HEK293 (cell line): ENCODE data around the gene TMEM143.
"Not testable (repeated sequence)": the region's sequence is repeated elsewhere in the genome, so short reads cannot be mapped to it uniquely, and the experiment has no call there.

Experiments used
- CTCF ChIA-PET: fragments of 350-600 bp; formaldehyde crosslinking; extraction: SDS; loops from one replicate; lab custom pipeline; 2021; ENCODE audit warnings: antibody characterized with exemption; lab: Yijun Ruan, JAX
- POLR2A ChIA-PET: fragments of 300-600 bp; formaldehyde crosslinking; extraction: SDS; loops from one replicate; lab custom pipeline; 2020; ENCODE audit warnings: antibody characterized with exemption, inconsistent platforms; lab: Yijun Ruan, JAX
- H3K27ac ChIP-seq: fragments of 200-500 bp; sonication (Bioruptor generic); 2 replicates; pipeline ENCODE4 v1.5.1; 2014; ENCODE audit warnings: low read depth, low read length, control low read depth, inconsistent platforms; ENCODE audit errors: extremely low read depth
- H3K36me3 ChIP-seq, 2 experiments: fragments of 200-500 bp in 1 of 2; sonication (Bioruptor generic) in 1 of 2; 1 replicate in 1 of 2; 2 replicates in 1 of 2; pipeline ENCODE4 v1.5.1; 2014 to 2017; ENCODE audit warnings: inconsistent platforms in 2 of 2, low read length in 2 of 2; ENCODE audit not compliant: control insufficient read depth in 2 of 2, insufficient read depth in 1 of 2
- H3K4me1 ChIP-seq: fragments of 200-500 bp; sonication (Bioruptor generic); 2 replicates; pipeline ENCODE4 v1.5.1; 2014; ENCODE audit warnings: mild to moderate bottlenecking, low read length, inconsistent platforms; ENCODE audit not compliant: control insufficient read depth, insufficient read depth
- H3K4me3 ChIP-seq: 2 replicates; pipeline ENCODE4 v1.5.1; 2011; ENCODE audit warnings: low read depth, mild to moderate bottlenecking, control low read depth, low read length, moderate library complexity
- H3K9me3 ChIP-seq: fragments of 200-500 bp; sonication (Bioruptor generic); 2 replicates; pipeline ENCODE4 v1.5.1; 2014; ENCODE audit warnings: low read depth, low read length, inconsistent platforms; ENCODE audit not compliant: control insufficient read depth, insufficient read depth
- CTCF ChIP-seq: fragments of 450-650 bp; formaldehyde crosslinking; IDR thresholded peaks from 2 replicates; pipeline ENCODE4 v1.5.1; 2016; ENCODE audit warnings: missing biosample characterization, missing genetic modification characterization
- IKZF3 ChIP-seq: fragments of 450-650 bp; IDR thresholded peaks from 2 replicates; pipeline ENCODE4 v1.5.0; 2018; ENCODE audit warnings: missing biosample characterization, mild to moderate bottlenecking, missing genetic modification characterization, moderate library complexity
- PBX3 ChIP-seq: sonication (generic); formaldehyde crosslinking; IDR thresholded peaks from 2 replicates; pipeline ENCODE4 v1.8.1; 2022; ENCODE audit warnings: mild to moderate bottlenecking, moderate library complexity, missing genetic modification reagents
- SCRT2 ChIP-seq: fragments of 450-650 bp; formaldehyde crosslinking; IDR thresholded peaks from 2 replicates; pipeline ENCODE4 v1.5.1; 2016; ENCODE audit warnings: missing biosample characterization, missing genetic modification characterization
- SP2 ChIP-seq: fragments of 450-650 bp; formaldehyde crosslinking; IDR thresholded peaks from 2 replicates; pipeline ENCODE4 v1.5.1; 2016; ENCODE audit warnings: missing biosample characterization, missing genetic modification characterization
- SP3 ChIP-seq: fragments of 450-650 bp; formaldehyde crosslinking; IDR thresholded peaks from 2 replicates; pipeline ENCODE4 v1.5.1; 2016; ENCODE audit warnings: missing biosample characterization, missing genetic modification characterization
- SP7 ChIP-seq: fragments of 450-650 bp; formaldehyde crosslinking; IDR thresholded peaks from 2 replicates; pipeline ENCODE4 v1.5.1; 2016; ENCODE audit warnings: missing biosample characterization, missing genetic modification characterization
- ZBTB20 ChIP-seq: fragments of 450-650 bp; formaldehyde crosslinking; IDR thresholded peaks from 2 replicates; pipeline ENCODE4 v1.5.1; 2016; ENCODE audit warnings: missing biosample characterization, missing genetic modification characterization
- ZEB2 ChIP-seq: fragments of 450-650 bp; formaldehyde crosslinking; IDR thresholded peaks from 2 replicates; pipeline ENCODE4 v1.5.1; 2016; ENCODE audit warnings: missing biosample characterization, missing genetic modification characterization
- ZNF398 ChIP-seq: fragments of 450-650 bp; formaldehyde crosslinking; IDR thresholded peaks from 2 replicates; pipeline ENCODE4 v1.5.1; 2017; ENCODE audit warnings: missing biosample characterization, missing genetic modification characterization
- ZNF521 ChIP-seq: fragments of 450-650 bp; formaldehyde crosslinking; IDR thresholded peaks from 2 replicates; pipeline ENCODE4 v1.5.1; 2017; ENCODE audit warnings: missing biosample characterization, mild to moderate bottlenecking, missing genetic modification characterization
- ZNF623 ChIP-seq: fragments of 450-650 bp; formaldehyde crosslinking; IDR thresholded peaks from 2 replicates; pipeline ENCODE4 v1.5.1; 2016; ENCODE audit warnings: missing biosample characterization, missing genetic modification characterization
- ZNF654 ChIP-seq: fragments of 450-650 bp; formaldehyde crosslinking; IDR thresholded peaks from 2 replicates; pipeline ENCODE4 v1.5.1; 2016; ENCODE audit warnings: low read depth, missing biosample characterization, missing genetic modification characterization
- ZNF692 ChIP-seq: fragments of 450-650 bp; formaldehyde crosslinking; IDR thresholded peaks from 2 replicates; pipeline ENCODE4 v1.5.1; 2016; ENCODE audit warnings: missing biosample characterization, missing genetic modification characterization
- ZNF768 ChIP-seq: fragments of 450-650 bp; formaldehyde crosslinking; IDR thresholded peaks from 2 replicates; pipeline ENCODE4 v1.5.1; 2018; ENCODE audit warnings: missing biosample characterization, mild to moderate bottlenecking, missing genetic modification characterization
- ZNF777 ChIP-seq: fragments of 450-650 bp; formaldehyde crosslinking; IDR thresholded peaks from 2 replicates; pipeline ENCODE4 v1.5.1; 2017; ENCODE audit warnings: missing biosample characterization, missing genetic modification characterization, borderline replicate concordance
- TF ChIP-seq, protein P1 (sequence below): fragments of 450-650 bp; formaldehyde crosslinking; IDR thresholded peaks from 2 replicates; pipeline ENCODE4 v1.5.1; 2016; ENCODE audit warnings: missing biosample characterization, missing genetic modification characterization
- TF ChIP-seq, protein P2 (sequence below): fragments of 450-650 bp; formaldehyde crosslinking; IDR thresholded peaks from 2 replicates; pipeline ENCODE4 v1.5.1; 2016; ENCODE audit warnings: missing biosample characterization, missing genetic modification characterization
- TF ChIP-seq, protein P3 (sequence below): fragments of 450-650 bp; formaldehyde crosslinking; optimal IDR thresholded peaks from 2 replicates; pipeline ENCODE3; 2016; ENCODE audit warnings: missing biosample characterization, mild to moderate bottlenecking, missing genetic modification characterization

Gene TMEM143

GRCh38 chr19:48291489-48291815 is 72.3 kb downstream of the TMEM143 start:
- not testable (repeated sequence) for H3K4me1 ChIP-seq, H3K36me3 ChIP-seq, H3K9me3 ChIP-seq, H3K4me3 ChIP-seq, H3K27ac ChIP-seq
- ChIA-PET CTCF (interaction anchor here (0.6 to 7.0 kb wide), 18 partner anchors 12 to 1506 kb away, joined by 3 to 82 read pairs (median 5); partner anchors contain the start of genes CARD8 and ZNF114), POLR2A (interaction anchor here (1.2 kb wide), 1 partner anchor 19 kb away, joined by 6 read pairs; no protein-coding TSS in a partner anchor)
- TF ChIP-seq ZNF623 (0 out of 2 replicates have a peak, but pooled peaks have one; percentile 0), ZEB2 (tag by site-specific recombination) (peak; percentile 6; the same call in 1 of the 2 replicates)

- Histone ChIP-seq H3K36me3 (no peaks in the 10 kb centered on the region), H3K9me3 (no peaks in the 10 kb centered on the region), H3K4me1 (no peaks in the 10 kb centered on the region), H3K27ac (no peak overlapping the region), H3K4me3 (peak overlapping the region; percentile 38)
- ChIA-PET POLR2A (interaction anchor here (0.6 to 1.2 kb wide), 2 partner anchors 19 to 22 kb away, joined by 4 to 6 read pairs; no protein-coding TSS in a partner anchor), CTCF (interaction anchor here (0.6 to 7.0 kb wide), 15 partner anchors 11 to 325 kb away, joined by 3 to 82 read pairs (median 4); partner anchors contain the start of genes CARD8 and ZNF114)
- TF ChIP-seq SP2 (no peak), SP3 (no peak), ZNF398 (tag by site-specific recombination) (peak; percentile 33; the same call in 1 of the 2 replicates), ZNF521 (tag by site-specific recombination) (no peak), ZNF654 (tag by site-specific recombination) (peak; percentile 74), PBX3 (0 out of 2 replicates have a peak, but pooled peaks have one; percentile 9), CTCF (tag by site-specific recombination) (peak; percentile 89), ZNF692 (tag by site-specific recombination) (peak; percentile 31; the same call in 1 of the 2 replicates), ZNF768 (tag by site-specific recombination) (peak; percentile 94), ZNF777 (tag by site-specific recombination) (peak; percentile 80), SCRT2 (0 out of 2 replicates have a peak, but pooled peaks have one; percentile 10), ZBTB20 (tag by site-specific recombination) (0 out of 2 replicates have a peak, but pooled peaks have one; percentile 22), IKZF3 (peak; percentile 95), SP7 (tag by site-specific recombination) (0 out of 2 replicates have a peak, but pooled peaks have one; percentile 46)
- TF ChIP-seq, protein P1, sequence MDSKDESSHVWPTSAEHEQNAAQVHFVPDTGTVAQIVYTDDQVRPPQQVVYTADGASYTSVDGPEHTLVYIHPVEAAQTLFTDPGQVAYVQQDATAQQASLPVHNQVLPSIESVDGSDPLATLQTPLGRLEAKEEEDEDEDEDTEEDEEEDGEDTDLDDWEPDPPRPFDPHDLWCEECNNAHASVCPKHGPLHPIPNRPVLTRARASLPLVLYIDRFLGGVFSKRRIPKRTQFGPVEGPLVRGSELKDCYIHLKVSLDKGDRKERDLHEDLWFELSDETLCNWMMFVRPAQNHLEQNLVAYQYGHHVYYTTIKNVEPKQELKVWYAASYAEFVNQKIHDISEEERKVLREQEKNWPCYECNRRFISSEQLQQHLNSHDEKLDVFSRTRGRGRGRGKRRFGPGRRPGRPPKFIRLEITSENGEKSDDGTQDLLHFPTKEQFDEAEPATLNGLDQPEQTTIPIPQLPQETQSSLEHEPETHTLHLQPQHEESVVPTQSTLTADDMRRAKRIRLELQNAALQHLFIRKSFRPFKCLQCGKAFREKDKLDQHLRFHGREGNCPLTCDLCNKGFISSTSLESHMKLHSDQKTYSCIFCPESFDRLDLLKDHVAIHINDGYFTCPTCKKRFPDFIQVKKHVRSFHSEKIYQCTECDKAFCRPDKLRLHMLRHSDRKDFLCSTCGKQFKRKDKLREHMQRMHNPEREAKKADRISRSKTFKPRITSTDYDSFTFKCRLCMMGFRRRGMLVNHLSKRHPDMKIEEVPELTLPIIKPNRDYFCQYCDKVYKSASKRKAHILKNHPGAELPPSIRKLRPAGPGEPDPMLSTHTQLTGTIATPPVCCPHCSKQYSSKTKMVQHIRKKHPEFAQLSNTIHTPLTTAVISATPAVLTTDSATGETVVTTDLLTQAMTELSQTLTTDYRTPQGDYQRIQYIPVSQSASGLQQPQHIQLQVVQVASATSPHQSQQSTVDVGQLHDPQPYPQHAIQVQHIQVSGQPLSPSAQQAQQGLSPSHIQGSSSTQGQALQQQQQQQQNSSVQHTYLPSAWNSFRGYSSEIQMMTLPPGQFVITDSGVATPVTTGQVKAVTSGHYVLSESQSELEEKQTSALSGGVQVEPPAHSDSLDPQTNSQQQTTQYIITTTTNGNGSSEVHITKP (tag by site-specific recombination): peak; percentile 35; the same call in 1 of the 2 replicates
- TF ChIP-seq, protein P2, sequence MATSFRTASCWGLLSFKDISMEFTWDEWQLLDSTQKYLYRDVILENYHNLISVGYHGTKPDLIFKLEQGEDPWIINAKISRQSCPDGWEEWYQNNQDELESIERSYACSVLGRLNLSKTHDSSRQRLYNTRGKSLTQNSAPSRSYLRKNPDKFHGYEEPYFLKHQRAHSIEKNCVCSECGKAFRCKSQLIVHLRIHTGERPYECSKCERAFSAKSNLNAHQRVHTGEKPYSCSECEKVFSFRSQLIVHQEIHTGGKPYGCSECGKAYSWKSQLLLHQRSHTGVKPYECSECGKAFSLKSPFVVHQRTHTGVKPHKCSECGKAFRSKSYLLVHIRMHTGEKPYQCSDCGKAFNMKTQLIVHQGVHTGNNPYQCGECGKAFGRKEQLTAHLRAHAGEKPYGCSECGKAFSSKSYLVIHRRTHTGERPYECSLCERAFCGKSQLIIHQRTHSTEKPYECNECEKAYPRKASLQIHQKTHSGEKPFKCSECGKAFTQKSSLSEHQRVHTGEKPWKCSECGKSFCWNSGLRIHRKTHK (tag by site-specific recombination): no peak
- TF ChIP-seq, protein P3, sequence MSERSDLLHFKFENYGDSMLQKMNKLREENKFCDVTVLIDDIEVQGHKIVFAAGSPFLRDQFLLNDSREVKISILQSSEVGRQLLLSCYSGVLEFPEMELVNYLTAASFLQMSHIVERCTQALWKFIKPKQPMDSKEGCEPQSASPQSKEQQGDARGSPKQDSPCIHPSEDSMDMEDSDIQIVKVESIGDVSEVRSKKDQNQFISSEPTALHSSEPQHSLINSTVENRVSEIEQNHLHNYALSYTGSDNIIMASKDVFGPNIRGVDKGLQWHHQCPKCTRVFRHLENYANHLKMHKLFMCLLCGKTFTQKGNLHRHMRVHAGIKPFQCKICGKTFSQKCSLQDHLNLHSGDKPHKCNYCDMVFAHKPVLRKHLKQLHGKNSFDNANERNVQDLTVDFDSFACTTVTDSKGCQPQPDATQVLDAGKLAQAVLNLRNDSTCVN (tag by site-specific recombination): peak; percentile 35
Observed at GRCh38 chr19:48290771-48291488, 72.8 kb downstream of the TMEM143 start.
